HEK293 (cell line): ENCODE results near the gene PLXNA2.

Source experiments
- GLIS1 ChIP-seq: fragments of 450-650 bp; formaldehyde crosslinking; IDR thresholded peaks from 2 replicates; pipeline ENCODE4 v1.5.1; 2016; ENCODE audit warnings: missing biosample characterization, missing genetic modification characterization
- KLF16 ChIP-seq: fragments of 450-650 bp; formaldehyde crosslinking; IDR thresholded peaks from 2 replicates; pipeline ENCODE4 v1.5.1; 2017; ENCODE audit warnings: missing biosample characterization, missing genetic modification characterization
- ZBTB7A ChIP-seq: fragments of 450-650 bp; formaldehyde crosslinking; IDR thresholded peaks from 2 replicates; pipeline ENCODE4 v1.5.1; 2016; ENCODE audit warnings: low read depth, missing biosample characterization, missing genetic modification characterization
- ZFP3 ChIP-seq: fragments of 450-650 bp; formaldehyde crosslinking; IDR thresholded peaks from 2 replicates; pipeline ENCODE4 v1.5.1; 2016; ENCODE audit warnings: low read depth, missing biosample characterization, missing genetic modification characterization
- ZNF426 ChIP-seq: fragments of 450-650 bp; formaldehyde crosslinking; IDR thresholded peaks from 2 replicates; pipeline ENCODE4 v1.5.1; 2017; ENCODE audit warnings: missing biosample characterization, missing genetic modification characterization, mild to moderate bottlenecking, inconsistent platforms, moderate library complexity

DNA sequence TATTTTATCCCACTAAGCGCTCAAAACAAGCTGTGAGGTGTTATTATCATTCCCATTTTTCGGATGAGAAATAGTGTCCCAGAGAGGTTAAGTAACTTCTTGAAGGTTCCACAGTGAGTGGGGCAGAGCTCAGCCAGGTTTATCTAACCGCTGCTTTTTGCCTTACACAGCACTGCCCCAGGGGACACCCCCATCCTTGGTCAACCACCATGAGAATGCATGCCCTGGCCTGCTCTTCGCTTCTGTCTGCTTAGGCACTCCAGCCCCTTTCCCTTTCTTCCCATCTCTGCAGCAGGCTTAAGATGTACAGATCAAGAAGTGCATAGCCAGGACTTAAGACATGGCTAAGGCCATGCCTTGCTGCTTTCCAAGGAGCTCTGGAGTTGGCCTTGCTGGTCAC is 174.3 kb downstream of the PLXNA2 start:
- TF ChIP-seq KLF16 (tag by site-specific recombination), result no peak
- no peak for TF ChIP-seq ZFP3 (tag by site-specific recombination)
- TF ChIP-seq ZNF426 (tag by site-specific recombination), result no peak
- no peak for TF ChIP-seq GLIS1 (tag by site-specific recombination)
- no peak for TF ChIP-seq ZBTB7A (tag by site-specific recombination)
